NCI-H748 (cell line): ENCODE results near the gene ZSCAN5A.
"Not testable (repeated sequence)": the region's sequence is repeated elsewhere in the genome, so short reads cannot be mapped to it uniquely, and the experiment has no call there.

Source experiments
- DNase-seq: peaks from one replicate; lab custom pipeline; 2025; ENCODE audit not compliant: unreplicated experiment; lab: John Stamatoyannopoulos, UW

ZSCAN5A gene

DNA sequence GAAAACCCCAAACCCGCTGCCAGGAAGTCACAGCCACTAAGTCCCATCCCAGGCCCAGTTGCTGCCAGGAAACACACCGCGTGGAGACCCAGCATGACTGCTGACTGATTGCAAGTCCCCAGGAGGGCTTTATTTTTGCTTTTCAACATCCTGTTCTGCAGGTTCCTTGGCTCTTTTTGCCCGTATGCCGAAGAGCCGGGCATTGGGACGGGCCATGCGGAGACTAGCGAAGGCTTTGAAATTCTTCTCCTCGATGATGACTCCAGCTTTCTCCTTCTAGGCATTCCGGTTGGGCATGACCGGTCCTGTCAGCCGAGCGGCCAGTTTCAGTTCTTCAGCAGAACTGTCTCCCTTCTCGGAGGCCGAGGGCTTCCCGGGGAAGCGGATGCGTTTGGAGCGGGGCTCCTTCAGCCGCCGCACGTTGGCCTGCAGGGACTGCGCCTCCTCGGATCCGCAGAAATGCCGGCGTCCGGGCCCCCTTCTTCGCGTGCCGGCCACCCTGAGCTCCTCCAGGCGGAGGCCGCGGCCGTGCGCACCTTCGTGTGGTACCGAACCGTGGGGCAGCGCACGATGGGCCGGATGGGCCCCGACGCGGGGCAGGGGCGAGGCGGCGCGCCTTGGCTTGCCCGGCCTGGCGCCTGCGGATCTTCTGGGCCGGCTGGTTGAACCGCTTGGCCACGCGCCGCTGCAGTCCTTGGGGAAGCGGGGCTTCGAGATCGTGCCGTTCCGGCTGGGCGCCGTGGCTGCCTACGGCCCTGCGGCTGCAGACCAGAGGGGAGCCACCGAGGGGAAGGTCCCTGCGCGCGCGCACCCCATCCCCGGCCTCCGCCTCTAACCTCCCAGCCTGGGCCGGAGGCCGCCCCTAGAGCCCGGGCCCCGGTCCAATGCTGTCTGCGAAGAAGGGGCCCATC, 97.3 kb downstream of the ZSCAN5A start:
- DNase-seq: peak; percentile 55

DNA sequence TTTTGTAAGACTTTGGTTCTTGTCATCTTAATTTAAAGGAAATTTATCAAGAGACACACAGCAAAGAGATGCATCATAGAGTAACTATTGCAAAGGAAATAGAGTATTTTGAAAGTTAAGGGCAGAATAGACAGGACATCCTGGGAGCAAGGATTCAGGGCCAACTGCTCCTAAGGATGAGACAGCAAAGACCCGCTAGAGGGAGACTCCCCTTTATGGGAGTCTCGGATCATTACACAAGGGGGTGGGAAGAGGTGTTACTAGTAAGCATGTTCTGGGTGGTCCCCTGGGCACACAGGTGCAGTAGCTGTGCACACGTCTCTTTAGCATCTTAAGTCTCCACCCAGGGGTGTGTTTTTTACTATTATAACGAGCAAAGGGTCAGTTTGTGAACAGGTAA, 102.9 kb downstream of the ZSCAN5A start:
- no peak for DNase-seq

DNA sequence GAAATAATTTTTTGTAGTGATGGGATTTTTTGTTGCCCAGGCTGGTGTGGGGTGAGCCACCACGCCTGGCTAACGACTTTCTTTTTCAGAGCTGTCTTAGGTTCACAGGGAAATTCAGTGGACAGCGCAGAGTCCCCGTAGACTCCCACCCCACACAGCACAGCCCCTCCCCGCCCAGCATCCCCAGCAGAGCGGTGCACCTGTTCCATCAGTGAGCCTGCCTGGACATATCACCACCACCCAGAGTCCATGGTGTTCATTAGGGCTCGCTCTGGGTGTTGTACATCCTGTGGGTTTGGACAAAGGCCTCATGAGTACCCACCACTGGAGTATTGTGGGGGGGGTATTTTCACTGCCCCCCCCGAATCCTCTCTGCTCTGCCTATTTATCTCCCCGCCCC, 104.6 kb downstream of the ZSCAN5A start:
- not testable (repeated sequence) for DNase-seq

DNA sequence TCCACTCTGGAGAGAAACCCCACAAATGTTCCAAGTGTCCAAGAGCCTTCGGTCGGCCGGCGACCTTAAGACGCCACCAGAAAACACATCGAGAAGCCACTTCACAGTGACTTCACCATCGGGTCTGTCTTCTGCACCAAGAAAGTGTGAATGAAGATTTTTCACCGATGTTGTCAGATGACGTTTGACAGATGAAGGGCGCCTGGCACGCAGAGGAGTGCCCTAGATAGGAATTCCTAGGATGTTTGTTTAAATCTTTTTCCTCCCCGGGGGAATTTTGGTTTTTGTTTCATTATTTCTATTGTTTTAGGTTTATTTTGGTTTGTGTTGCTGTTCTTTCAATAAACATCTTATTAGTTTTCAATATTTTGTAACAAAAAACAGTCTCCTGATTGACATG, 105.5 kb downstream of the ZSCAN5A start:
- DNase-seq: no peak

DNA sequence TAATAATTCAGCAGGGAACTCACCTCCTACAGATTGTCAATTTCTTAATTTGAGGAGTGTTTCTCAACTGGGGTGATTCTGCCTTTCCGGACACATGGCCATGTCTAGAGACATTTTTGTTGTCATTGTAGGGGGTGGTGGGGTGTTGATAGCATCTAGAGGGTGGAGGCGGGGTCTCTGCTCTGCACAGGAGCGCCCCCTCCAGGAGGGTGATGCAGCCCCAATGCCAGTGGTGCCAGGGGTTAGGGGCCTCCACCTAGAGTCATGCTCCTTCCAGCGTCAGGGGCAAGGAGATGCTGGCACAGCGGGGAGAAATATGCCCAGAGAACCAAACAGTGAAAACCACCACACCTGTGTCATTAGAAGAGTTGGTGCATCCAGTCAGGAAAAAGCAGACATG, 107.1 kb downstream of the ZSCAN5A start:
- not testable (repeated sequence) for DNase-seq

DNA sequence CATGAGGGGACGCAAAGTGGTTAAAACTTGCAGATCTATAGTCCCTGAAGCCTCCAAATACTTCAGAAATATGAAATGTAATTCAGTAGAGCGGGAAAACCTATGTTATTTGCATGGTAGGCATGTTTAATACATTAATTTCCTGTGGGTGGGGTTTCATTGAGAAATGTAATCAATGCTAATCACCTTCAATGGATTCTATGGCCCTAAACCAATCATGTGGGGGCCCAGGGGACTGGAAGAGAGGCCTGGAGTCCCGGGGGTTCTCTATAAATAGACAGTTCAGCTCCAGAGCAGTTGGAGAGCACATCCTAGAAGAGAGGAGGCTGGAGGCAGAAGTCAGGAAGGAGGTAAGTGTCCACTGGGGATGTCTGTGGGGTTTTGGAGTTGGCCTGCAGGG, 112.7 kb downstream of the ZSCAN5A start, which contains the start of gene ZSCAN5C:
Gene ZSCAN5C, plus strand, starts transcription at position 301 of the 400 bp plus-strand sequence. CDS start 3,641 bp downstream, outside the sequence.
- no peak for DNase-seq

DNA sequence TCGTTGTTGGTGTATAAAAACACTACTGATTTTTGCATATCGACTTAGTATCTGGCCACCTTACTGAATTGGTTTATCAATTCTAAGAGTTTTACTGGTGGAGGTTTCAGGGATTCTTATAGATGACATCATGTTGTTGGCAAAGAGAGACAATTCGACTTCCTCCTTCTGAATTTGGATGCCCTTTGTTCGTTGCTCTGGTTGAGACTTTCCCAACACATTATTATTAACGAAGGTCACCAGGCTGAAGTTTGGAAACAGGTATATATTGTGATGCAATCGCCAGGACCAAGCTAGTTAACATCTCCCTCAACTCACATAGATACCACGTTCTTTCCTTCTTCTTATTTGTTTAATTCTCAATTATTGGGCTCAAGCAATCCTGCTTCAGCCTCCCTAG, 115.0 kb downstream of the ZSCAN5A start:
- no peak for DNase-seq

DNA sequence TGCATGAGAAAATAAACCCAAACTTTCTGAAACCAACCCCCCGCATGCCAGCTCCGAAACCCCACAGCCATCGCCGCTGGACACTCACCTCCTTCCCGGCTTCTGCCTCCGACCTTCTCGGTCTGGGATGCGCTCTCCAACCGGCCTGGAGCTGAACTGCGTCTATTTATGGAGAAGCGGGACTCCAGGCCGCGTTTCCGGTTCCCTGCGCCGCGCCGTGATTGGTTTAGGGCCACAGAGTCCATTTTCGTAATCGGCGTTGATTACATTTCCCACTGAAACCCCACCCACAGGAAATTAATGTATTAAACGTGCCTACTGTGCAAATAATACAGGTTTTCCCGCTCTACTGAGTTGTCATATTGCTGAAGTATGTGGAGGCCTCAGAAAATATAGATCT, 117.0 kb downstream of the ZSCAN5A start, which contains the start of gene ZSCAN5B:
Gene ZSCAN5B, minus strand, starts transcription at position 138 of the 400 bp plus-strand sequence. CDS start 4,731 bp downstream, outside the sequence.
- not testable (repeated sequence) for DNase-seq

DNA sequence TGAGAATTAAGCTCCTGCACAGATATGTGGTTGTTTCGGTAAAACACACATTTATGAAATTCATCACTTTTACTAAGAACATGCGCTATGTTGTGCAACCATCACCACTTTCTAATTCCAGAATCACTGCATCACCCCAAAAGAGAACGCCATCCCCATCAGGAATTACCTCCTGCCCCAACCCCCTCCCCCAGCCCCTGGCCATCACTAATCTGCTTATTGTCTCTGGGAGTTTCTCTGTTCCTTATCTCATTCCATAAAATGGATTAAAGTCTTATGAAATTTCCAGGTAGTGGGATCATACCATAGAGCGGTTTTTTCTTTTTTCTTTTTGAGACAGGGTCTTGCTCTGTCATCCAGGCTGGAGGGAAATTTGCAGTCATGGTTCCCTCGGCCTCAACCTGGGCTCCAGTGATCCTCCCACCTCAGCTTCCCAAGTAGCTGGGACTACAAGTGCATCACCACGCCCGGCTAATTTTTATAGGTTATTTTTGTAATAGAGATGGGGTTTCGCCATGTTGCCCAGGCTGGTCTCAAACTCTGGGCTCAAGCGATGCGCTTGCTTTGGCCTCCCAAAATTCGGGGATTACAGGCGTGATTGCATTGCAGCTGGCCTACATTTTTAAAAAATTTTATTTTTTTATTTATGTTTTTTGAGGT, 120.5 kb downstream of the ZSCAN5A start:
- DNase-seq: no peak

DNA sequence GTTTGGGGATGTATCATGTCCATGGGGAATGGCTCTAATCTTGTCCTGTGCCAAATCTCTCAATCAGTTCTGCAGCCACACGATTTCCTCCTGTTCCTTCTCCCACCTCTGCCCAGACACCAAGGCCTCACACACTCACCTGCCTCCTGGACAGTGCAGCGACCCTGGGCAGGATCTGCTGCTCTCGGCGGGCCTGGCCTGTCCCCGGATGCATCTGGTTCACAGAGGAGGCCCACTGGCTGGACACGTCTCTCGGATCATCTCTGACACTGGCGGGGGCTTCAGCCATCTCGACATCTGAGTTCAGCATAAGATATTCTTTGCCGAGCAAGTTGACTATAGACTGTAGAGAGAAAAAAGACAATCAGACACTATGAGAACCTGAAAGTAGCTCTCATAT, 122.9 kb downstream of the ZSCAN5A start:
- no peak for DNase-seq

DNA sequence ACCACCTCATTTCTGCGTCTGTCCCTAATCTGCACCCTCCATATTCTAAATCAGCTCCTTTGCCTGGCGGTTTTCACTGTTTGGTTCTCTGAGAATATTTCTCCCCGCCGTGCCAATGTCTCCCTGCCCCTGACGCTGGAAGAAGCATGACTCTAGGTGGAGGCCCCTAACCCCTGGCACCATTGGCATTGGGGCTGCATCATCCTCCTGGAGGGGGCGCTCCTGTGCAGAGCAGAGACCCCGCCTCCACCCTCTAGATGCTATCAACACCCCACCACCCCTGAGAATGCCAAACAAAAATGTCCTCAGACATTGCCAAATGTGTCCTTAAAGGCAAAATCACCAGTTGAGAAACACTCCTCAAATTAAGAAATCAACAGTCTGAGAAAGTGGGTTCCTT, 123.5 kb downstream of the ZSCAN5A start:
- no peak for DNase-seq

DNA sequence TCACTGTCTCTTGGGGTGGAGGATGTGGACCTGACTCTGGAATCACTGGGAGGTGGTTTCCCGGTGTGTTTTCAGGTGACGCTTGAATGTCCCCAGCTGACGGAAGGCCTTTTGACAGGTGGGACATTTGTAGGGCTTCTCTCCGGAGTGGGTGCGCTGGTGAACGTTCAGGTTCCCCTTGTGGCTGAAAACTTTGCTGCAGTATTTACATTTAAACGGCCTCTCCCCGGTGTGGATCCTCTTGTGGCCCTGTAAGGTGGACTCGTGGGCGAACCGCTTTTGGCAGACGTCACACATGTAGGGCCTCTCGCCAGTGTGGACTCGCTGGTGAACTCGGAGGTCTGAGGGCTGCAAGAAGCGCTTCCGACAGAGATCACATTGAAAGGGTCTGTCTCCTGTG, 124.9 kb downstream of the ZSCAN5A start:
- no peak for DNase-seq

DNA sequence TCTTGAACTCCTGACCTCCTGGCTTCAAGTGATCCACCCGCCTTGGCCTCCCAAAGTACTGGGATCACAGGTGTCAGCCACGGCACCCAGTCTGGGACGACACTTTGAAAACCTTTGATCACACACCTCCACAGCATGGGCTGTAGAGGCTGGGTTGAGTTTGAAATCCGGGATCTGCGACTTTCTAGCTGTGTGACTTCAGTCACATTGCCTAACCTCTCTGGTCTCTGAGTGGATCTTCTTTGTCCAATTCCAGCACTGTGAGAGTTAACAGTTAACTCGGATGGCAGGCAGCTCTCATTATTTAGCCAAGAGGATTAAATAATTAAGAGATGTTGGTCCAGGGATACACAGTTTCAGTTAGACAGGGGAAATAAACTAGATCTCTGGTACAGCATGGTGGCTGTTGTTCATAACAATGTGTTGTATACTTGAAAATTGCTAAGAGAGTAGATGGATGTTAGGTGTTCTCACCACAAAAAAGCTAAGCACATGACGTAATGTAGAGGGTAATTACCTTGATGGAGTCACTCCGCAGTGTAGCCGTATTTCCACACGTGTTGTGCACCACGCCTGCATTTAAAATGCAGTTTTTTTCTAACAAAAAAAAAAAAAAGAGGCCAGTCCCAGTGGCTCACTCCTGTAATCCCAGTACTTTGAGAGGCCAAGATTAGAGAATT, 136.9 kb downstream of the ZSCAN5A start:
- peak; percentile 26 for DNase-seq

DNA sequence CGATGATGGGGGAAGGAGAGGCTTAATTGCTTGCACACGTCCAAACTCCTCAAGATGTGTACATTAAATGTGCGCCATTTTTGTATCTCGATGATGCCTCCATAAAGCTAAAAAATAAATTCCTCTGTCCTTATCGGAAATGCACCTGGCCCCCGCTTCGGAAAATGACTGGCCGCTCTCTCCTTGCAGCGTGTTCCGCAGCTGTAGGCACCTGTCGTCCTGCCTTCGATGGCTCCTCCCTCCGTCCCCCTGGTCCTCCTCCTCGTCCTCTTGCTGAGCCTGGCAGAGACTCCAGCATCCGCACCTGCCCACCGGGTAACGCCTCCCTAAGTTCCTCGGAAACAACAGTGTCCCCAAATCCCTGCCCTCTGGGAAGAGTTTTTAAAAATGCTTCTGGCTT, 137.8 kb downstream of the ZSCAN5A start:
- DNase-seq: no peak

DNA sequence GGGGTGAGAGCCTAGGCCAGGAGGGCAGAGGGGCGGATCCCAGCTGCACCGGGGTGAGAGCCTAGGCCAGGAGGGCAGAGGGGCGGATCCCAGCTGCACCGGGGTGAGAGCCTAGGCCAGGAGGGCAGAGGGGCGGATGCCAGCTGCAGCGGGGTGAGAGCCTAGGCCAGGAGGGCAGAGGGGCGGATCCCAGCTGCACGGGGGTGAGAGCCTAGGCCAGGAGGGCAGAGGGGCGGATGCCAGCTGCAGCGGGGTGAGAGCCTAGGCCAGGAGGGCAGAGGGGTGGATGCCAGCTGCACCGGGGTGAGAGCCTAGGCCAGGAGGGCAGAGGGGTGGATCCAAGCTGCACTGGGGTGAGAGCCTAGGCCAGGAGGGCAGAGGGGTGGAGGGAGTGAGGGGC, 138.3 kb downstream of the ZSCAN5A start:
- DNase-seq: not testable (repeated sequence)

DNA sequence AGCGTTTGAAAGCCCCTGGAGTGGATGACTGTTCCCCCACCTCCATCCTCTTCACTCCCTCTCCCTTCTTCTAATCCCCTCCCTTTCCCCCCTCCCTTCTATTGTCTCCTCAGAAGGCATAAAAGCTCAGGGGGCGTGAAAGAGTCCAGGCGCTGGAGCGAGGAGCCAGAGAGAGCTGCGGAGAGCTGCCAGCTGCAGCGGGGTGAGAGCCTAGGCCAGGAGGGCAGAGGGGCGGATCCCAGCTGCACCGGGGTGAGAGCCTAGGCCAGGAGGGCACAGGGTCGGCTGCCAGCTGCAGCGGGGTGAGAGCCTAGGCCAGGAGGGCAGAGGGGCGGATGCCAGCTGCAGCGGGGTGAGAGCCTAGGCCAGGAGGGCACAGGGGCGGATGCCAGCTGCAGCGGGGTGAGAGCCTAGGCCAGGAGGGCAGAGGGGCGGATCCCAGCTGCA, 138.8 kb downstream of the ZSCAN5A start, which contains the start of gene GALP:
Gene GALP, plus strand, starts transcription at position 148 of the 447 bp plus-strand sequence. CDS start 1,101 bp downstream, outside the sequence.
- DNase-seq: not testable (repeated sequence)

DNA sequence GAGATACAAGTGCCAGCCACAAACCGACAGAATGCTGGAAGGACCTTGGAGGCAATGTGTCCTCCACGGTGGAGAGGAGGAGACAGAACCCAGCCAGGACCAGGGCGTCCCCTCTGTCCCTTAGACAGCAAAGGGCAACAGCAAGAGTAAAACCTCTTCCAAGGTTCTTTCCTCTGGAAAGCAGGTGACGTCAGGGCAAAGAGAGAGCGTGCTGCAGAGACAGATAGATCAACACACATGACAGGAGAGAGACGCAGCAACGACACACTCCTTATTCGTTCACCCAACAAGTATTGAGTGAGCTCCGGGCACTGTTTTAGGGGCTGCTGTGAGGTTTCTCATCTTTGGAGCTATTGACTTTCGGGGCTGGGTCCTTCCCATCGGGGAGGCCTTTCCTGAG, 140.1 kb downstream of the ZSCAN5A start:
- no peak for DNase-seq

DNA sequence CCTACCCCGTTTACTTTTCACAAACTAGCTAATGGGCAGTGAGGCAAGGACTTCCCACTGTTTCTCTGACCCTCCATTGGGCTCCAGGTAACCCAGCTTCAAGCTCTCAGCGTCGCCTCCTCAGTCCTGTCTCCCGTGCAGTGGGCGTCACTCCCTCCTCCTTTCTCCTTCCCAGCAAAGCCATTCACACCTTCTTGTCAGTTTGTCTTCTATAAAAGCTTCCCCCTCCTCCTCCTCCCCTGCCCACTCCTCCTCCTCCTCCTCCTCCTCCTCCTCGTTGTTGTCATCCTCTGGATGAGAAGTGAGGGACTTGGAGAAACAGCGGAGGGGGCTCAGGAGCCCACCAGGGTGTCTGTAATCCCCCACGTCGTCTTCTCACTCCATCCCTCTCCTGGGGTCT, 140.6 kb downstream of the ZSCAN5A start:
- DNase-seq: no peak
